Activated CD8-positive, alpha-beta T cell treated with anti-CD3 and anti-CD28 coated beads for 36 hours (primary cell): ENCODE results near the gene FARP2. TPM values are rescaled to one million over a fixed set of nuclear protein-coding genes. Genes with fewer than 3 reads are reported as not detected.

Experiments
- ATAC-seq: fragments of 200-7000 bp; cut with Tn5 transposase; one replicate; pipeline ENCODE4 v1.10.0; 2021; ENCODE audit warnings: mild to moderate bottlenecking, moderate library complexity
- CTCF ChIA-PET: fragments of 350-600 bp; sonication (Branson Sonifier 250); formaldehyde crosslinking; loops from one replicate; lab custom pipeline; 2021; ENCODE audit warnings: antibody characterized with exemption; lab: Charles Lee
- POLR2A ChIA-PET: fragments of 350-600 bp; sonication (Branson Sonifier 250); formaldehyde crosslinking; loops from one replicate; lab custom pipeline; 2021; ENCODE audit warnings: antibody characterized with exemption; lab: Charles Lee
- DNase-seq: peaks from one replicate; pipeline ENCODE4 v3.0.0-alpha.2; 2020
- H3K27ac Mint-ChIP-seq: one replicate; pipeline ENCODE4 v1.8.0; 2021; ENCODE audit warnings: mild to moderate bottlenecking, mixed read lengths
- H3K27me3 Mint-ChIP-seq: one replicate; pipeline ENCODE4 v1.8.0; 2021; ENCODE audit warnings: mixed read lengths
- H3K36me3 Mint-ChIP-seq: one replicate; pipeline ENCODE4 v1.8.0; 2021; ENCODE audit warnings: low read depth, mixed read lengths
- H3K4me1 Mint-ChIP-seq: one replicate; pipeline ENCODE4 v1.8.0; 2021; ENCODE audit warnings: low read depth, mixed read lengths
- H3K4me3 Mint-ChIP-seq: one replicate; pipeline ENCODE4 v1.8.0; 2021; ENCODE audit warnings: mild to moderate bottlenecking, moderate library complexity, mixed read lengths
- H3K9me3 Mint-ChIP-seq: one replicate; pipeline ENCODE4 v1.8.0; 2021; ENCODE audit warnings: mixed read lengths
- intact Hi-C: fragments of 100-400 bp; cut with micrococcal nuclease; formaldehyde crosslinking; loops from one replicate; pipeline ENCODE4 v1.10.0; 2022
- microRNA-seq: library from miRNA; unstranded; fragments of <30 nt; microRNA quantifications from one replicate; pipeline ENCODE4 v1.2.0, GENCODE V29; 2022; ENCODE audit warnings: borderline microRNAs expressed, borderline replicate concordance
- total RNA-seq, 2 experiments: library from RNA; stranded (reverse); gene quantifications; one replicate each; pipeline ENCODE4 v1.2.3, GENCODE V29; 2021
- TF ChIP-seq, protein P1 (sequence below): fragments of 200-600 bp; IDR thresholded peaks from one replicate; pipeline ENCODE4 v1.8.0; 2022; ENCODE audit warnings: antibody characterized with exemption, mild to moderate bottlenecking

The FARP2 gene
- total RNA-seq, 2 experiments from 2014 or later = 31.9 to 32.8 TPM

DNA sequence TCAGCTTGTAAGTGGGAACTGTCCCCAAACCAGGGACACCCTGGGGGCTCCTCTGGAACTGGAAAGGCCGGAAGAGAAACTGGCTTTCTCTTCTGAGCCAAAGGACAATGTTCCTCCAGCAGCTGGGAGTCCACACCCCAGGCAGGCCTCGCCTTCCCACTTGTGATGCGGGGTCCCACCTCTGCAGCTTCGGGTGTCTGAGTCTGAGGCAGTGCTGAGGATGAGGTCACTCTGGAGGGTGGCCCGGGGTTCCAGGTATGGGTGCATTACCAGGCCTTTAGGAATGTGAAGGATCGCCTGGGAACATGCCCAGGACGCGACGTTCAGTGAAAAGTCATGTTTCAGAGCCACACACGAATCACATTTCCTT is 184.3 kb downstream of the FARP2 start:
- POLR2A ChIA-PET = no interaction called here
- Mint-ChIP-seq H3K9me3 (no peaks in the 10 kb centered on the region), H3K27me3 (peaks cover 27% of the 10 kb centered on the region), H3K27ac (no peak overlapping the region), H3K4me3 (no peak overlapping the region), H3K4me1 (peaks cover 3% of the 10 kb centered on the region), H3K36me3 (no peaks in the 10 kb centered on the region)
- TF ChIP-seq, protein P1, sequence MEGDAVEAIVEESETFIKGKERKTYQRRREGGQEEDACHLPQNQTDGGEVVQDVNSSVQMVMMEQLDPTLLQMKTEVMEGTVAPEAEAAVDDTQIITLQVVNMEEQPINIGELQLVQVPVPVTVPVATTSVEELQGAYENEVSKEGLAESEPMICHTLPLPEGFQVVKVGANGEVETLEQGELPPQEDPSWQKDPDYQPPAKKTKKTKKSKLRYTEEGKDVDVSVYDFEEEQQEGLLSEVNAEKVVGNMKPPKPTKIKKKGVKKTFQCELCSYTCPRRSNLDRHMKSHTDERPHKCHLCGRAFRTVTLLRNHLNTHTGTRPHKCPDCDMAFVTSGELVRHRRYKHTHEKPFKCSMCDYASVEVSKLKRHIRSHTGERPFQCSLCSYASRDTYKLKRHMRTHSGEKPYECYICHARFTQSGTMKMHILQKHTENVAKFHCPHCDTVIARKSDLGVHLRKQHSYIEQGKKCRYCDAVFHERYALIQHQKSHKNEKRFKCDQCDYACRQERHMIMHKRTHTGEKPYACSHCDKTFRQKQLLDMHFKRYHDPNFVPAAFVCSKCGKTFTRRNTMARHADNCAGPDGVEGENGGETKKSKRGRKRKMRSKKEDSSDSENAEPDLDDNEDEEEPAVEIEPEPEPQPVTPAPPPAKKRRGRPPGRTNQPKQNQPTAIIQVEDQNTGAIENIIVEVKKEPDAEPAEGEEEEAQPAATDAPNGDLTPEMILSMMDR = no peak
- no peak for DNase-seq
- no peak for ATAC-seq
- CTCF ChIA-PET = no interaction called here
- intact Hi-C loops = no loop called here

DNA sequence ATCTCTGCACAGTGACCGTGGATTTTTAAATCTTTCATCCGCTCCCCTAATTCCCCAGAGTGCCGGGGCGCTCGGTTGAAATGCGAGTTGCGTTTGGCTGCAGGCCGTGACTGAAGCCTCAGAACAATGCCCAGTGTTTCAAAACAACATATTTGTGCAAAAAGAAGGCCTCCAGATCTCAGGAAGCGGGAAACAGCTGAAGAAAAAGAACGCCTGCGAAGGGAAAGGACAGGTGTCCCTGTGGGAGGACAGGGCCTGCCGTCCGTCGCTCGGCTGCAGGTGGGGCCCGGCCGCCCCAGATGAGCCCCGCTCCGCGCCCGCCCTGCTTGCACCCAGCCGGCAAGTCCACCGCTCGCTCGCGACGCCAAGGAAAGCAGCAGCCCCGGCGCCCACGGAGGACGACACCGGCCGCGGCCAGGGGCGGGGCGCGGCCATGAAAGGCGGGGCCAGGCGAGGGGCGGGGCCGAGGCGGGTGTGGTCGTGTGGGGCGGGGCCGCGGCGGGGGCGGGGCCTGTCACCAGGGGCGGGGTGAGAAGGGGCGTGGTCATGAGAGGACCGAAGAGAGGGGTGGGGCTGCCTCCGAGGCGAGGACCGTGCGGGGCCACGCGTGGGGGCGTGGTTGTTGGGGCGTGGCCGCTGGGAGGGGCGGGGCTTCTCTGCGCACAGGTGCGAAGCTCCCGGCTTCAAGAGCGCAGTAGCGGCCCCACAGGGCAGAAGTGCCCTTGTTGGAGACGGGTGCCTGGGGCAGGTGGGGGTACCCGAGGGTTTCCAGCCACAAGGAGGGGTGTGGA is 184.9 kb downstream of the FARP2 start:
- peak; percentile 93 for ATAC-seq
- POLR2A ChIA-PET = no interaction called here
- Mint-ChIP-seq H3K27me3 (peaks cover 27% of the 10 kb centered on the region), H3K9me3 (no peaks in the 10 kb centered on the region), H3K4me1 (peaks cover 3% of the 10 kb centered on the region), H3K36me3 (no peaks in the 10 kb centered on the region), H3K27ac (no peak overlapping the region), H3K4me3 (no peak overlapping the region)
- intact Hi-C loops = no loop called here
- peak; percentile 74 for DNase-seq
- CTCF ChIA-PET = no interaction called here
- TF ChIP-seq, protein P1 = no peak

DNA sequence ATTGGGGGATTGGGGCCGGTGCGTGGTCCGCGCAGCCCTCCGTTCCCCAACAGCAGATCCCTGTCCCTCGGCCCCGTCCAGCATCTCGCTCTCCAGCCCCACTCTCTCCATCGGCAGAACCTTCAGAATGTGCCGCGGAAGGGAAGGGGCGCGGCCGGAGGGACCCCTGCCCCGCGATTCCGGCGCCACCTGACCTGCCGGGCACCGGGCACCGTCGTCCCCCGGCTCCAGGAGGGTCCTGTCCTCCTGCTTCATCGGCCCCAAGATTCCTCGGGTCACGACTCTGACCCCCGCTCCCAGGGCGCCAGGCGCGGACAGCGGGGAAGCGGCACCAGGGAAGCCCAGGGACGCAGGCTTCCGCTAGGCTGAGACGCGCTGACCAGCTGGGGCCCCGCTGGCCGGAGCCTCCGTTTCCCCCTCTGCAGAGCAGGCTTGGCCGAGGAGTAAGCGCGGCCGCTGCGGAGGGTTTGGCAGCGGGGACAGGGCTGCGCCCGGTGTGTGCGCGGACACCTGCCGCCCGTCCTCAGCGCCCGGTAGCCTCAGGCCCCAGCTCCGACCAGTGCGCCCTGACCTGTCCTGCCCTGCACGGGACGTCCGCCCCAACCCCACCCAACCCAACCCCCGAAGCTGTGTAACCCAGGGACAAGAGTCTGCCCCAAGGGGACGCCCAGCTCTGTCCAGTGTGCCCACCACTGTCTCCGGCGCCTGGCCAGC is 185.6 kb downstream of the FARP2 start:
- Mint-ChIP-seq H3K27me3 (peaks cover 23% of the 10 kb centered on the region), H3K27ac (no peak overlapping the region), H3K36me3 (no peaks in the 10 kb centered on the region), H3K9me3 (no peaks in the 10 kb centered on the region), H3K4me1 (peaks cover 3% of the 10 kb centered on the region), H3K4me3 (no peak overlapping the region)
- ATAC-seq (no peak), DNase-seq (no peak)
- intact Hi-C loops = no loop called here
- TF ChIP-seq, protein P1 = no peak
- CTCF ChIA-PET = no interaction called here
- POLR2A ChIA-PET = no interaction called here

DNA sequence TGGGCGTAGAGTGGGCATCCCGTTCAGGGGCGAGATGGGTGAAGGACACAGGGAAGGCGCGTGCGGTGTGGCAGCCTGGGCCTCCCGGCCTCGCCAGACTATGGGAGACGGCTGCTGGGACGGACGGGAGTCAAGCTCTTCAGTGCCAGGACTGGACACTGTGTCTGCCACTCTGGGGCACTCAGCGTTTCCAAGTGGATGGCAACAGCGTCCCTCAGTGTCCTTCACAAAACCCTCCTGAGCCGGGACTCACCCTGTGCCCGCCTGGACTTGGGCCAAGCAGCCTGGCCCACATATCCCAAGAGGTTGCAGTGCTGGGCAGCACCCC is 186.2 kb downstream of the FARP2 start:
- POLR2A ChIA-PET = no interaction called here
- Mint-ChIP-seq H3K36me3 (no peaks in the 10 kb centered on the region), H3K27ac (no peak overlapping the region), H3K4me1 (peaks cover 3% of the 10 kb centered on the region), H3K4me3 (no peak overlapping the region), H3K27me3 (peaks cover 26% of the 10 kb centered on the region), H3K9me3 (no peaks in the 10 kb centered on the region)
- TF ChIP-seq, protein P1 = no peak
- DNase-seq (no peak), ATAC-seq (no peak)
- intact Hi-C loops = no loop called here
- CTCF ChIA-PET = interaction anchor here (0.9 kb wide), 1 partner anchor 14 kb away, joined by 3 read pairs; no protein-coding TSS in a partner anchor

Small RNA genes within 50 kb of the gene (microRNA-seq; reads per million reads assigned to microRNA genes)
- gene MIR3133 = not detected

Other genes with a start within 250 kb of the FARP2 start
- 10 to 100 TPM; 71.3 to 74.8 TPM for gene PASK, start 206.8 kb upstream of the FARP2 start, total RNA-seq
- gene PPP1R7, start 205.8 kb upstream of the FARP2 start, total RNA-seq = 10 to 100 TPM; 82.9 to 88.7 TPM
- gene ANO7, start 167.6 kb upstream of the FARP2 start, total RNA-seq = 1 to 10 TPM; 5.1 to 5.4 TPM
- 100 to 1,000 TPM; 259 to 266 TPM for gene HDLBP, start 40.6 kb upstream of the FARP2 start, total RNA-seq
- 100 to 1,000 TPM; 210 to 211 TPM for gene SEPTIN2, start 40.4 kb upstream of the FARP2 start, total RNA-seq
- gene STK25, start 152.3 kb downstream of the FARP2 start, total RNA-seq = 100 to 1,000 TPM; 103 to 104 TPM
- gene BOK, start 202.5 kb downstream of the FARP2 start, total RNA-seq = under 1 TPM; 0.16 to 0.22 TPM